AG08395 (cell line): ENCODE measurements around the gene CCDC33.

ENCODE experiments used
- DNase-seq: peaks from one replicate; pipeline ENCODE4 v3.0.0; 2012; ENCODE audit warnings: mixed read lengths, low spot score

Gene CCDC33

GRCh38 chr15:74258456-74259291, 22.5 kb downstream of the CCDC33 start:
- DNase-seq: no peak

GRCh38 chr15:74259292-74259648, 23.1 kb downstream of the CCDC33 start:
- DNase-seq: no peak

- no peak for DNase-seq
Observed at GRCh38 chr15:74259821-74260607, 23.9 kb downstream of the CCDC33 start.

DNA sequence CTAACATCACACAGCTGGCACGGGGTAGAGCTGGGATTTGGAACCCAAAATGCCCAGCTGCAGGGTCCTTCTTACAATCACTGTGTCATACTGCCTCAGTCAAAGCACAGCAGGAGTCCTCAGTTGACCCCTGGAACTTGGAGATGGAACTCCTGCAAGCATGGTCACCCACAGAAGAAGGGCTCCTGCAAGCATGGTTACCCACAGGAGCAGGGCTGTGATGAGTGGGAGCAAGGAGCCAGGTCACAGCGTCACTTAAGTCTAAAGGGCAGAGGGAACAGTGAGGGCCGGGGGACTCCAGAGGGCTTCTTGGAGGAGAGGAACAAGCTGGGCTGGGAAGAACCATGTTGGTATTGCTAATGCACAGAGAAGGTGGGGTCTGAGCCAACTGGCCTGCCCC, 24.9 kb downstream of the CCDC33 start:
- no peak for DNase-seq

DNA sequence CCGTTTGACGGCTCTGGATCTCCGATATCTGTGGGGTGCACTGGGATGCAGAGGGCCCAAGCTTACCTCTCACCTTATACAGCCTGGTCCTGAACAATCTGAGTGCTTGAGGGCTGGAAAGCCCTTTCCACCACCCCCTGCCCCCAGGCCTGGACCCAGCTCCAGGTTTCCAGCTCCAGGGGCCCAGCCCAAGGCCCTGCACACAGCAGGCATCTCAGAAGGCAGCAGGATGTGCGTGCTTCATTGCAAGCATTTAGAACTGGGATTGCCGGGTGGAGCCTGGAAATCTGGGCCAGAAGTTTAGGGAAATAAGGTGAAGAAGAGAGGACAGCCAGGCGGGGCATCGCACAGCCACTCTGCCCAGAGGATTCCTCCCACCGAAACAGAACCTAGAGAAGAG, 25.6 kb downstream of the CCDC33 start:
- DNase-seq: no peak

DNA sequence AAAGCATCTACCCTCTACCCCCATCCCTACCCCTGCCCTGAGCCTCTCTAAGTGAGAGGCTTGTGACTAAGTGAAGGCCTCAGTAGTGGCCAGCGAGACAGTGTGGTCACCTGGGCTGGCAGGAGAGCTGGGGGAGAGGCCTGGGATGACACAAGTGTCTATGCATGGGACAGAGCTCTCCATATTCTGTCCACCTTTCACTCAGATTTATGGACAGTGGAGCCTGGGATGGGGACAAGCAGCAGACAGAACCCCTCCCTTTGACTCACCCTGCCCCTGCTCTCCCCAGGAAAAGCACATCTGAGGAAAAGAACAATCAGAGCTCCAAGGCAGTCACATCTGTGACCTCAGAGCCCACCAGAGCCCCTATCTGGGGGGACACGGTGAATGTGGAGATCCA, 26.0 kb downstream of the CCDC33 start:
- DNase-seq: no peak

- no peak for DNase-seq
Observed at GRCh38 chr15:74262625-74263024, 26.5 kb downstream of the CCDC33 start.

DNA sequence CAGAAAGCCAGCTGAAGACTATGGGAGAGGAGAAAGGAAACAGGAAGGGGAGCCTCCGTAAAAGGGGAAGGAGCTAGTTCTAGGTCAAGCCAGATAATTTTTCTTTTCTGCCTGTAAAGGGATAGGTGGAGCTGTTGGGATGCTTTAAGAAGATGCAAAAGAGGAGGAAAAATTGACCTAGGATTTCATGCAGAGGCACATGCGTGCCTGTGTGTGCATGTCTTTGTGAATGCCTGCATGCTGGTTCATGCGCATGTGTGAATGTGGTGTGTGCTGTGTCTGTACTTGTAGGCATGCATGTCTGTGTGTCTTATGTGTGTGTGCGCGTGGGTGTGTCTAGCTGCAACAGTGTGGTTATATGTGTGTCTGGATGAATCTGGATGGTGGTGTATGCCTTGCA, 27.3 kb downstream of the CCDC33 start:
- DNase-seq: no peak

- DNase-seq: no peak
Observed at GRCh38 chr15:74264081-74264501, 28.0 kb downstream of the CCDC33 start.

GRCh38 chr15:74265046-74265639, 29.0 kb downstream of the CCDC33 start:
- DNase-seq: peak; percentile 40

DNA sequence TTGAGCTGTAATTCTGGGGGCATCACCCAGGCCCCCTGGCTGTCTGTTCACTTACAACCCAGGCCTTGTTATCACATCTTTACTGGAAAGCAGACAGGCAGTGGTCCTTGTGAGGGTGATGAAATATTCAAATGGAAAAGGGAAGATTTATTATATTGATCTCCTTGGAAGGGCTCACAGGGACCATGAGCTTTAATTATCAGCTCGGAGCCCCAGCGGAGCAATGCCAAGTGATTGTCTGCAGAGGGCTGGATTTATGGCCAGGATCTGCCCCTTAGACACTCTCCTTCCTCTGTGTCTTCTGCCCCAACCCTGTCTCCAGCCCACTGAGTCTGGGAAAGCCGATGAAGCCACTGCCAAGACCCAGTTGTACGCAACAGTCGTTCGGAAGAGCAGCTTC, 31.9 kb downstream of the CCDC33 start:
- DNase-seq: no peak

DNA sequence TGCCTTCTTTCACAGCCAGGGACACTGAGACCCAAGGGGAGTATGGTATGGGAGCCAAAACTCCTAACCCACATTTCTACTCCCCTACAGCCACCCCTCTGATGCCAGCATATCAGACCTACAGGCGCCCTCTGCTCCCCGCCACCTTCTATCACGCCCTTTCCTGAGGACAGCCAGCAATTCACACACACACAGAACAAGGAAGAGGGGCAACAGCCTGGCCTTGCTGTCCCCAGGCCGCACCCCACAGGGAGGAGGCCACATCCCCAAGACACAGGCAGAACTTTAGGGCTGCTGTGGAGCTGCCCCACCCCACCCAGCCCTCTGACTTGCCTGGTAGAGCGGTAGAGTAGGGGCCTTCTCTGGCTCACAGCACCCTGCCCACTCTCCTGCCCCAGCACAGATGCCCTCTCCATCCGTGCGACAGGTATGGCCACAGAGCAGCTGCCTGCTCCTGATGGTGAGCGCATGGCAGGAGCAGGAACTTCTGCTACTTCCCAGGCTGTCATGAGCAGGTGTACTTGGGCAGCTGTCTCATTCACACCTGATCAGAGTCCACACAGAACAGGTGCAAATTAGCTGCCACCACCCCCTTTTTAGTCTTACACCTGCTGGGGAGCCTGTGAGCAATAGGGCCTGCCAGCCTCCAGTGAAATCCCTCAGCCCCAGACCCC, 33.4 kb downstream of the CCDC33 start:
- no peak for DNase-seq

DNA sequence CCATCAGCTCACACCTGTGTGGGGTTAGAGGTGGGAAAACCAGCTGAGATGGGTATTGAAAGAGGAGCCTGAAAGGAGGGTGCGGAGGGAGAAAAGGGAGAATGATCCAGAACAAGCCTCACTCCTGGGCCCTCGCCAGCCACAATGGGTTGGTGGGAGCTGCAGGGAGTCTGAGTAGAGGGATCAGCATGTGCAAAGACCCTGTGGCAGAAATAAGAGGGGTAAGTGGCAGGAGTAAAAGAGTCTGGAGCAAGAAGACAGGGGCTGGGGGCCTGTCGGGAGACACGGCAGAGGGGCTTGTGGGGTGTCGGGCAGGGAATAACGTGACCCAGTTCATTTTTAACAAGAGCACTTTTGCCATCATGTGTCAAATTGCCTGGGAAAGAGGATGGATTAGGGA, 34.0 kb downstream of the CCDC33 start:
- no peak for DNase-seq

DNA sequence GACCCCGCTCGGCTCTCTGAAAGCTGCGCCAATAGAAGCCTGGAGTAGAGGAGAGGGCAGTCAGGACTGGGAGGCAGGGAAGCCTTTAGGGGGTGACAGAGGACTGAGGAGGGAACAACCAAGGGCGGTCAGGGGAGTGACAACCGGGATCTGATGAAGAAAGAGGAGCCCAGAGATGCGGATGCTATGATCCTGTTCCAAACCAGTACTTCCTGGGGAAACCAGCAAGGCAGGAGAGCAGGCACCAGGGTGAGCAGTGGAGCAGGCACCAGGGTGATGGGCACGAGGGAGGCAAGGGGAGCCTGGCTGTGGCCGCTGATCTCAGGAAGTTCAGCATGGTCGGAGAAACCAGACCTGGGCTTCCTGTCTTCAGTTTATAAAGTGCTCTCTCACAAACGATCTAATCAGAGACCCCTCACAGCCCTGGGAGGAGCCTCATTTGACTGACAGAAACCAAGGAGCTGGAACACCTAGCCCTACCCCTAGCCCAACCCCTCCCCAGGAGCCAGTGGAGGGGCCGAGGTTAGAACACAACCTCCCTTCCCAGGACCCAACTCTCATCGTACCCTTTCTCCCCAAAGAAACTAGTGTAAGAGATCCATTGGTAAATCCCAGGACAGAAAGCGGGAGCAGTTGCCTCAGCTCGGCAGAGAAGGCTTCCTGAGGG, 34.9 kb downstream of the CCDC33 start:
- no peak for DNase-seq

- DNase-seq: no peak
Observed at GRCh38 chr15:74272812-74273211, 36.7 kb downstream of the CCDC33 start.

DNA sequence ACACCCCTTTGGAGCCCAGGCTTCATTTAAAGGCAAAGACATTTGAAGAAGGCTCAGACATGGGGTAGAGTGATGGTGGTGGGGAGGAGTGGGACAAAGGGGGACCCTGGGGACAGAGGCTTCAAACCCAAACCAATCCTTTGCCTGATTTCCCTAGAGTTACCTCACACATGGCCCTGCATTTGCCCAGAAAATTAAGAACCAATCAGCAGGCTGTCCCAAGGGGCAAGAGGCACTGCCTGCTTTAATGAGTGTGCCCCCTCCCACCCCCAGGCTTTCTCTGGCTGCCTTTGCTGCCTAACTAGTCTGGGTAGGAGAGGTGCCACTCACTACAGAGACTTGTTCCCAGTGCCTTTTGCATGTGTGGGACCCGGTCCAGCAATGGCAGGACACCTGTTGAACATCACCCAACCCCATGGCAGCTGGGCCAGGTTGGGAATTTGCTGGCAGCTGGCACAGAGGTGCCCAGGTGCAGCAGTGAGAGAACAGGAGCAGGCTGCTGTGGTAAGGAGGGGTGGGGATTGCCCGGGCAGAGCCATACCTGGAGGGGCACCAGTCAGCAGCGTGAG, 38.4 kb downstream of the CCDC33 start:
- DNase-seq: no peak

- DNase-seq: no peak
Observed at GRCh38 chr15:74275957-74276356, 39.8 kb downstream of the CCDC33 start.

DNA sequence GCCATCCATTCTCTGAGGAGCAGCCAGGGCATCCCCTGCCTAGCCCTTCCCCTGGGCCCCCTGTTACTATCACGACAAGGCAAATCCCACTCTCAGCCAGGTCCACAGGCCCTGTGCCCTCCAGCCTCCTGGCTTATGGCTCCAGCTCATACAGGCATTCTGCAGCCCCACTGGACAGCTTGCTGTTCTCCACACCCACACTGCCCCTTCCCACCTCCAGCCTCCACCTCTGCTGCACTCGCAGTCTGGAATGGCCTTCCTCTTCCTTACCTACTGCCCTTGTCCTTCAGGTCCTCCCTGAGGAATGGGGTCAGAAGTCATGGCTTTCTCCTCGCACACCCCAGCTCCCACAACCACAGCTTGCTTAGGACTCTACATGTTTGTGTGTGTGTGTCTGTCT, 40.4 kb downstream of the CCDC33 start:
- DNase-seq: no peak

GRCh38 chr15:74277242-74277810, 41.2 kb downstream of the CCDC33 start:
- DNase-seq: no peak

DNA sequence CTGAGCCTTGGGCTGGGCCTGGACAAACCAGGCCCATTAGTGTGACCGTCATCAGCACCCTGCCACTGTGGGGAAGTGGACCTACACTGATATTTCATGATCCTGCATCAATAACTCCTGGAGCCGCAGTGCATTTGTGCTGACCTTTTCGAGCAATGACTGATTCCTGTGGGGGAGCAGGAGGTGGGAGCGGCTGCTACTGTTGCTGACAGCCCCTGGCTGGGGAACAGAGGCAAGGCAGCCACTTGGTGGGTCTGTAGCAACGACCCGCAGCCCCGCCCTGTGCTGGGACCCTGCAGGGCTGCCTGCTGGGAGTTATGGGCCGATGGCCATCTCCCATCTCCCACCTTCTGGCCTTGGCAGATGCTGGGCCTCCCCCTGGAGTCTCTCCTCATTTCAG, 42.1 kb downstream of the CCDC33 start:
- no peak for DNase-seq
